K562 (cell line): ENCODE results near the gene GLI3. TPM values are rescaled to one million over a fixed set of nuclear protein-coding genes. Genes with fewer than 3 reads are reported as not detected.

Experiments used
- ATAC-seq: fragments of 200-7000 bp; cut with Tn5 transposase; 3 replicates; pipeline ENCODE4 v1.9.1; 2020; ENCODE audit warnings: moderate library complexity
- BruUV-seq: library from RNA; stranded (reverse); fragments of 400-500 nt; replicated peaks from 2 replicates; lab custom pipeline; 2021; lab: Mats Ljungman, UMichigan
- CTCF ChIA-PET: fragments of 300-600 bp; formaldehyde crosslinking; extraction: SDS; loops from one replicate; lab custom pipeline; 2021; ENCODE audit warnings: low intra/inter-chr PET ratio; lab: Yijun Ruan, JAX
- POLR2A ChIA-PET: fragments of 300-600, 350-650 bp; sonication (Branson Sonifier 250); formaldehyde crosslinking; extraction: SDS; loops from one replicate; lab custom pipeline; 2021; ENCODE audit warnings: antibody characterized with exemption, inconsistent platforms; lab: Yijun Ruan, JAX
- DNase-seq, 4 experiments: peaks; one replicate each; pipeline versions ENCODE4 v3.0.0 to v3.0.0-alpha.2; 2011 to 2018; ENCODE audit warnings: low spot score in 3 of 4, mixed read lengths in 3 of 4; ENCODE audit errors: extremely low read depth in 1 of 4
- FAIRE-seq: peaks from 2 replicates; lab custom pipeline; 2011; peaks lifted over from hg19 to GRCh38; lab: Jason Lieb, UNC
- H2AFZ ChIP-seq: 2 replicates; pipeline ENCODE4 v1.6.0; 2011; ENCODE audit warnings: low read depth, low read length, control low read depth, inconsistent platforms
- H3K27ac ChIP-seq: fragments of 200-600 bp; 3 replicates; pipeline ENCODE4 v1.8.0; 2011; ENCODE audit warnings: low read depth, mild to moderate bottlenecking, control low read depth, inconsistent platforms, low read length, moderate library complexity, mixed read lengths; ENCODE audit errors: extremely low read depth
- H3K27me3 ChIP-seq, 2 experiments: fragments of 300-600 bp in 1 of 2; 2 replicates in 1 of 2; 3 replicates in 1 of 2; pipeline versions ENCODE4 v1.6.0 to v1.8.0; 2011; ENCODE audit warnings: inconsistent platforms in 2 of 2, low read length in 2 of 2, mild to moderate bottlenecking in 1 of 2, mixed read lengths in 1 of 2, moderate library complexity in 1 of 2; ENCODE audit not compliant: control insufficient read depth in 2 of 2, insufficient read depth in 2 of 2
- H3K36me3 ChIP-seq: fragments of 300-600 bp; 3 replicates; pipeline ENCODE4 v1.8.0; 2011; ENCODE audit warnings: mild to moderate bottlenecking, low read length, inconsistent platforms; ENCODE audit not compliant: control insufficient read depth, insufficient read depth
- H3K4me1 ChIP-seq, 2 experiments: fragments of 200-600 bp in 1 of 2; replicated peaks in 1 of 2; 2 replicates in 1 of 2; 3 replicates in 1 of 2; pipeline versions ENCODE4 v1.5.1 to v1.8.0; 2011; ENCODE audit warnings: inconsistent platforms in 2 of 2, low read length in 2 of 2, mild to moderate bottlenecking in 1 of 2, mixed read lengths in 1 of 2, moderate library complexity in 1 of 2; ENCODE audit not compliant: control insufficient read depth in 2 of 2, insufficient read depth in 2 of 2
- H3K4me2 ChIP-seq: 2 replicates; pipeline ENCODE4 v1.6.1; 2011; ENCODE audit warnings: low read length, control low read depth, inconsistent platforms, mixed read lengths; ENCODE audit not compliant: insufficient read depth
- H3K4me3 ChIP-seq: fragments of 200-600 bp; sonication (generic), shearing (Covaris generic); 2 replicates; pipeline ENCODE4 v1.5.1; 2016; ENCODE audit warnings: control low read depth, inconsistent platforms
- H3K79me2 ChIP-seq: fragments of 200-600 bp; 3 replicates; pipeline ENCODE4 v1.8.0; 2011; ENCODE audit warnings: low read length, inconsistent platforms; ENCODE audit not compliant: control insufficient read depth, insufficient read depth
- H3K9ac ChIP-seq, 2 experiments: 2 replicates each; pipeline versions ENCODE4 v1.6.0 to v1.6.1; 2011; ENCODE audit warnings: low read depth in 2 of 2, low read length in 2 of 2, control low read depth in 1 of 2, inconsistent platforms in 1 of 2, mild to moderate bottlenecking in 1 of 2, mixed read lengths in 1 of 2; ENCODE audit not compliant: insufficient read depth in 1 of 2
- H3K9me1 ChIP-seq: one replicate; pipeline ENCODE4 v1.6.0; 2011; ENCODE audit warnings: inconsistent platforms, mild to moderate bottlenecking, low read length, moderate library complexity; ENCODE audit not compliant: control insufficient read depth, insufficient read depth
- H3K9me3 ChIP-seq: replicated peaks from 2 replicates; pipeline ENCODE4 v1.5.1; 2011; ENCODE audit warnings: low read depth, low read length, inconsistent platforms; ENCODE audit not compliant: control insufficient read depth, insufficient read depth
- H4K20me1 ChIP-seq: replicated peaks from 2 replicates; pipeline ENCODE4 v1.6.1; 2011; ENCODE audit warnings: low read length, inconsistent platforms, mixed read lengths; ENCODE audit not compliant: control insufficient read depth, insufficient read depth
- GATA2 ChIP-seq: sonication (generic); formaldehyde crosslinking; IDR thresholded peaks from 2 replicates; pipeline ENCODE4 v1.4.0; 2020; ENCODE audit warnings: mild to moderate bottlenecking, missing genetic modification reagents
- HDAC1 ChIP-seq, 2 experiments: fragments of 450-650 bp; IDR thresholded peaks; 2 replicates each; pipeline ENCODE4 v1.6.1; 2016 to 2017; ENCODE audit warnings: inconsistent platforms in 1 of 2, mild to moderate bottlenecking in 1 of 2, moderate library complexity in 1 of 2
- HMG20B ChIP-seq: fragments of 250-450 bp; sonication (Bioruptor Pico); IDR thresholded peaks from 2 replicates; pipeline ENCODE4 v1.5.0; 2021; ENCODE audit warnings: mild to moderate bottlenecking
- JUN ChIP-seq, 2 experiments: sonication (generic) in 1 of 2; formaldehyde crosslinking in 1 of 2; IDR thresholded peaks; 2 replicates each; pipeline versions ENCODE4 v1.6.1 to v1.8.0; 2012 to 2022; ENCODE audit warnings: borderline replicate concordance in 2 of 2, mild to moderate bottlenecking in 2 of 2, improper control_type of control experiment in 1 of 2, low read depth in 1 of 2, low read length in 1 of 2, missing genetic modification reagents in 1 of 2
- NCOA1 ChIP-seq: fragments of 450-650 bp; IDR thresholded peaks from 2 replicates; pipeline ENCODE4 v1.6.1; 2016; ENCODE audit warnings: low read depth
- PPARD ChIP-seq: fragments of 250-450 bp; sonication (Bioruptor Pico); IDR thresholded peaks from 2 replicates; pipeline ENCODE4 v1.8.0; 2022; ENCODE audit warnings: inconsistent platforms, mild to moderate bottlenecking, moderate library complexity
- RREB1 ChIP-seq: fragments of 250-450 bp; sonication (Bioruptor Pico); IDR thresholded peaks from 2 replicates; pipeline ENCODE4 v1.4.0; 2020
- ZNF24 ChIP-seq: fragments of 450-650 bp; IDR thresholded peaks from 2 replicates; pipeline ENCODE4 v1.6.1; 2016
- ZSCAN32 ChIP-seq: fragments of 450-650 bp; formaldehyde crosslinking; IDR thresholded peaks from 2 replicates; pipeline ENCODE4 v1.4.0; 2020; ENCODE audit warnings: mild to moderate bottlenecking, moderate library complexity
- WGBS: fragments of 100-300 bp; shearing (Covaris generic); methylation state at CpG from one replicate; pipeline ENCODE4 v1.1.6; 2016; ENCODE audit warnings: low coverage, mixed read lengths; ENCODE audit not compliant: insufficient coverage; ENCODE audit errors: missing lambda C conversion rate; 5-methylcytosine and 5-hydroxymethylcytosine counted together
- in situ Hi-C: fragments of 300-500 bp; cut with MboI; formaldehyde crosslinking; loops from 4 replicates; pipeline ENCODE4 v1.15.0; 2018; ENCODE audit warnings: inconsistent platforms, mixed read lengths
- intact Hi-C: fragments of 100-400 bp; cut with micrococcal nuclease; formaldehyde crosslinking; loops from 2 replicates; pipeline ENCODE4 v1.14.2; 2022
- polyA plus RNA-seq, 8 experiments: library from polyadenylated mRNA; depleted of rRNA in 4 of 8; stranded (reverse) in 5 of 8; unstranded in 3 of 8; fragments of >200 nt; fragmentation: Nextera tagmentation in 2 of 8; fragmentation: Illumina TruSeq in 1 of 8; extraction: Ambion mirVana in 2 of 8; extraction: Trizol in 1 of 8; gene quantifications; 2 replicates each; pipeline versions ENCODE4 v1.2.1 to v1.2.3, GENCODE V29; 2011 to 2014; ENCODE audit warnings: inconsistent platforms in 1 of 8, missing spikeins in 1 of 8
- total RNA-seq, 7 experiments: library from RNA; depleted of rRNA in 6 of 7; stranded (reverse); fragments of >200 nt in 6 of 7; fragmentation: Illumina TruSeq in 2 of 7; extraction: Trizol in 2 of 7; gene quantifications; 2 replicates each; pipeline versions ENCODE4 v1.2.1 to v1.2.3, GENCODE V29; 2011 to 2021; ENCODE audit warnings: low replicate concordance in 1 of 7

The GLI3 gene
- total and polyA plus RNA-seq, 9 of the 15 experiments (the other 6 are each of a cell fraction or from before 2014, with no cell fraction given) = 0.01 to 0.18 (median 0.07) TPM; not detected in 6

DNA sequence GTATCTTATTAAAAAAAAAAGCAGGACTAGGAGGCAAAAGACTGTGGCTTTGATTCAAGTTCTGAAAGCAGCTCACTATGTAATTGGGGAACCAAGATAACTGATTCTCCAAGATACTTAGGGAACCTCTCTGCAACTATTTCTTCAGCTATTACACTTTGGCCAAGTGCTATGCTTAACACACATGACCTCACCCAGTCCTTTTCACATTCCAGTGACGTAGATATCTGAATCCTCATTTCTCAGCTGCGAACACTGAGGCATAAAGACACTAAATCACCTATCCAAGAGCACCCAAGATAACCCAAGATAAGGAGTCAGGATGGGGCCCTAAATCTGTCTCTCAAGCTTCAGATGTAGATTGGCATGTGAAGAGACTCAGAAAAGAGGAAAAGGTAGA lies 133.6 kb downstream of the GLI3 start:
- intact Hi-C loops (no loop called here), in situ Hi-C loops (no loop called here)
- H3K27me3 ChIP-seq = peaks cover 0 to 12% of the 10 kb centered on the region in 2 experiments; a peak in 1 of 5 replicates
- ChIA-PET POLR2A (no interaction called here), CTCF (no interaction called here)
- H3K4me1 ChIP-seq = no peaks in the 10 kb centered on the region
- no peak for ATAC-seq
- no peaks in the 10 kb centered on the region for H4K20me1 ChIP-seq
- no peak overlapping the region for H2AFZ ChIP-seq
- 0% methylated on average over 2 of the region's 2 CpGs for WGBS
- no peak overlapping the region for H3K4me3 ChIP-seq
- no peak for TF ChIP-seq ZSCAN32
- TF ChIP-seq HMG20B = no peak
- no peak for TF ChIP-seq RREB1
- TF ChIP-seq NCOA1 = no peak
- TF ChIP-seq JUN (IDR thresholded peaks at IDR 0.05; ENCODE audit: borderline replicate concordance, low read depth, low read length) = no peak
- TF ChIP-seq JUN (CRISPR knock-in tag; IDR thresholded peaks at IDR 0.05; ENCODE audit: borderline replicate concordance) = no peak
- TF ChIP-seq GATA2 (CRISPR knock-in tag) = no peak
- no peak for TF ChIP-seq PPARD
- TF ChIP-seq ZNF24 = no peak
- TF ChIP-seq HDAC1 (IDR thresholded peaks at IDR 0.05) = no peak
- no peak for FAIRE-seq
- H3K36me3 ChIP-seq = no peaks in the 10 kb centered on the region
- H3K9ac ChIP-seq = no peak overlapping the region
- no peaks in the 10 kb centered on the region for H3K9me1 ChIP-seq
- no TSS peak for BruUV-seq
- no peak for DNase-seq
- H3K79me2 ChIP-seq = no peaks in the 10 kb centered on the region
- no peak overlapping the region for H3K27ac ChIP-seq
- no peak overlapping the region for H3K4me2 ChIP-seq
- no peaks in the 10 kb centered on the region for H3K9me3 ChIP-seq
